Right lobe of liver (tissue), 6 donors: ENCODE measurements around the gene PDZD2. TPM values are rescaled to one million over a fixed set of nuclear protein-coding genes. Genes with fewer than 3 reads are reported as not detected.

Source experiments
- ATAC-seq, 4 donors: fragments of 200-7000 bp; cut with Tn5 transposase; one replicate each; pipeline ENCODE4 v1.9.1; 2020; ENCODE audit warnings: mild to moderate bottlenecking in 4 of 4, moderate library complexity in 4 of 4
- DNase-seq, 3 donors: peaks; one replicate each; pipeline ENCODE4 v3.0.0-alpha.2; 2020
- H3K27ac ChIP-seq, 3 donors: fragments of 200-600 bp; one replicate each; pipeline ENCODE4 v1.8.0; 2022
- H3K27me3 ChIP-seq, 2 donors: fragments of 200-600 bp; one replicate each; pipeline ENCODE4 v1.8.0; 2022
- H3K36me3 ChIP-seq, 4 donors: fragments of 200-600 bp; sonication (generic) in 1 of 4; one replicate each; pipeline versions ENCODE4 v1.5.1 to v1.8.0; 2017 to 2022; ENCODE audit warnings: control low read depth in 1 of 4
- H3K4me1 ChIP-seq, 4 donors: fragments of 200-600 bp; sonication (generic) in 1 of 4; one replicate each; pipeline versions ENCODE4 v1.5.1 to v1.8.0; 2017 to 2022; ENCODE audit warnings: control low read depth in 1 of 4
- H3K4me3 ChIP-seq, 3 donors: fragments of 200-600 bp; one replicate each; pipeline ENCODE4 v1.8.0; 2022
- H3K9me3 ChIP-seq, 4 donors: fragments of 200-600 bp; sonication (generic) in 1 of 4; one replicate each; pipeline versions ENCODE4 v1.5.1 to v1.8.0; 2017 to 2022; ENCODE audit warnings: control low read depth in 1 of 4
- CTCF ChIP-seq, 4 donors: fragments of 200-600 bp in 3 of 4; fragments of 450-650 bp in 1 of 4; IDR thresholded peaks; one replicate each; pipeline versions ENCODE4 v1.5.1 to v1.8.0; 2016 to 2022; ENCODE audit warnings: antibody characterized with exemption in 4 of 4, mild to moderate bottlenecking in 2 of 4
- POLR2A ChIP-seq: fragments of 450-650 bp; IDR thresholded peaks from one replicate; pipeline ENCODE4 v1.6.1; 2017; ENCODE audit warnings: antibody characterized with exemption, mild to moderate bottlenecking
- WGBS: methylation state at CpG from one replicate; pipeline ENCODE4 v1.1.6; 2018; ENCODE audit warnings: low coverage, low lambda C conversion rate; ENCODE audit not compliant: insufficient coverage; ENCODE audit errors: missing lambda C conversion rate; 5-methylcytosine and 5-hydroxymethylcytosine counted together
- intact Hi-C, 2 donors: fragments of 100-400 bp; cut with DNase I; formaldehyde crosslinking; loops; one replicate each; pipeline versions ENCODE4 v1.11.2 to v1.14.1; 2022
- total RNA-seq, 6 experiments: library from RNA; depleted of rRNA in 2 of 6; stranded (reverse); fragments of >200 nt in 2 of 6; fragmentation: NEBNext Ultra II Directional in 3 of 6; extraction: Animal tissue kit (Norgen Biotek cat#: 25700) in 3 of 6; gene quantifications; one replicate each; pipeline versions ENCODE4 v1.1.0 to v1.2.4, GENCODE V29; 2016 to 2023
- donor health status: DM: no; HTN: yes; CAD: no.
- donor health status: DM: no; HTN: no; CAD: no.
- donor health status: DM: no; HTN: no; CAD: no.
- donor health status: DM: no; HTN: yes; CAD: no.
- donor health status: DM: no; HTN: yes; CAD: no.

PDZD2 gene
- total RNA-seq, 6 experiments from 2014 or later = 0.43 to 1.9 (median 0.88) TPM

DNA sequence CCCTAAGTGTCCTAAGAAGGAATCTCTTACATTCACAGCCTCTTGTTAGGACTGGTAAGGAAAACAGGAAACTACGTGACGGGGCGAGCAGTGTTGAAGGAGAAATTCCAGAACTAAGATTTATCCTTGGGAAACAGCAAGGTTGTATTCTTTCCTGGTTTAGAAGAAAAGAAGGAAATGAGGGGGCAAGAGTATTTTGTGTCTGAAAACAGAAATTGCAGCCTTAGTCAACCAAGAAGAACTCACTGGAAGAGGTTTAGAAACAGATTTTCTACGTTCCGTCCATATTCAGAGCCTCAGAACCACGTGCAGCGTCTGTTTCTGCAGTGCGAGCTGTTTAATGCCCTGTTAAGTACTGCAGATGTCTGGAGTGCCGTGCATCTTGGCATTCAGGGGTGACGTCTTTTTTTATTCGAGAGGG, 460.0 kb downstream of the PDZD2 start:
- ATAC-seq (peak; percentile 37 to 69 (median 64)), DNase-seq (no peak)
- Histone ChIP-seq H3K4me1 (no peaks in the 10 kb centered on the region), H3K27ac (peak overlapping the region in 2 of 3 donors; percentile 27 to 35), H3K9me3 (no peaks in the 10 kb centered on the region), H3K27me3 (no peaks in the 10 kb centered on the region), H3K4me3 (no peak overlapping the region), H3K36me3 (peaks cover 0 to 29% (median 16%) of the 10 kb centered on the region in 4 donors)
- intact Hi-C loops = no loop called here
- TF ChIP-seq CTCF (IDR thresholded peaks at IDR 0.05) (no peak), POLR2A (no peak)
- 62% methylated on average over 11 of the region's 11 CpGs for WGBS

DNA sequence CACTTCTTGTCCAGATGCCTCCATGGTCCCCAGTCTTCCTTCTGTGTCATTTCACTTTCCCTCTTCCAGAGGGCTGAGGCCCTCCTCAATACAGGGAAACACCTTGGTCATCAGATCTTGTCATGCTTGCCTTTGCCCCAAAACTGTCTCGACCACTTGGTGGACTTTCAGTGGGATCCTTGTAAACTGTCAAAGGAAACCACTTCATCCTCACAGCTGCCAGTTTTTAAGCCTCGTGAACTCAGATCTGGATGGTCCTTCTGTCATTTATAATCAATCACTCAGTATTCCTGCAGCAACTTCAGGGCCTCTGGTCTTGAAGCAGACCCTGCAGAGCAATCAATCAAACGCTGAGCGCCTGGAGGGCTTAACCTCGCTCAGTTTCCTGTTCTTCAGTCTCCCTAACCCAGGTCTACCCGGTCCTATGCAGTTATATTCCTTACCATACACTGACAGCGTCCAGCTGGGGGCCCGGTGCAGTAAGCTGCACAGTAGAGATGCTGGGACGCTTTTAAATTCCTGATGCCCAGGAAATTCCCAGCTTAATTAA, 460.6 kb downstream of the PDZD2 start:
- TF ChIP-seq CTCF (IDR thresholded peaks at IDR 0.05) (no peak), POLR2A (no peak)
- 71% methylated on average over 6 of the region's 9 CpGs for WGBS
- Histone ChIP-seq H3K4me1 (no peaks in the 10 kb centered on the region), H3K9me3 (no peaks in the 10 kb centered on the region), H3K27ac (peak overlapping the region in 2 of 3 donors; percentile 27 to 35), H3K36me3 (peaks cover 0 to 35% (median 17%) of the 10 kb centered on the region in 4 donors), H3K27me3 (no peaks in the 10 kb centered on the region), H3K4me3 (no peak overlapping the region)
- DNase-seq = no peak
- intact Hi-C loops = no loop called here
- no peak for ATAC-seq

- ATAC-seq = peak in 1 of 4 donors; percentile 17
- H3K4me3 ChIP-seq = no peak overlapping the region
- no peaks in the 10 kb centered on the region for H3K9me3 ChIP-seq
- no peaks in the 10 kb centered on the region for H3K4me1 ChIP-seq
- peak overlapping the region in 1 of 3 donors; percentile 8 for H3K27ac ChIP-seq
- peaks cover 0 to 42% (median 17%) of the 10 kb centered on the region in 4 donors for H3K36me3 ChIP-seq
- DNase-seq = no peak
- intact Hi-C loops = no loop called here
- TF ChIP-seq POLR2A = no peak
- no peak for TF ChIP-seq CTCF (IDR thresholded peaks at IDR 0.05)
- no peaks in the 10 kb centered on the region for H3K27me3 ChIP-seq
- 85% methylated on average over 2 of the region's 6 CpGs for WGBS
Measured at GRCh38 chr5:32100230-32100629, 461.3 kb downstream of the PDZD2 start.

GRCh38 chr5:32100691-32101302, 461.9 kb downstream of the PDZD2 start:
- H3K27ac ChIP-seq = peak overlapping the region in 1 of 3 donors; percentile 8
- H3K9me3 ChIP-seq = no peaks in the 10 kb centered on the region
- peaks cover 0 to 48% (median 17%) of the 10 kb centered on the region in 4 donors for H3K36me3 ChIP-seq
- intact Hi-C loops = no loop called here
- WGBS = 83% methylated on average over 1 of the region's 8 CpGs
- no peaks in the 10 kb centered on the region for H3K4me1 ChIP-seq
- DNase-seq = no peak
- ATAC-seq = no peak
- H3K27me3 ChIP-seq = no peaks in the 10 kb centered on the region
- no peak overlapping the region for H3K4me3 ChIP-seq
- TF ChIP-seq CTCF (IDR thresholded peaks at IDR 0.05) (no peak), POLR2A (no peak)
